ENCODE results near the gene MAML1.

DNA sequence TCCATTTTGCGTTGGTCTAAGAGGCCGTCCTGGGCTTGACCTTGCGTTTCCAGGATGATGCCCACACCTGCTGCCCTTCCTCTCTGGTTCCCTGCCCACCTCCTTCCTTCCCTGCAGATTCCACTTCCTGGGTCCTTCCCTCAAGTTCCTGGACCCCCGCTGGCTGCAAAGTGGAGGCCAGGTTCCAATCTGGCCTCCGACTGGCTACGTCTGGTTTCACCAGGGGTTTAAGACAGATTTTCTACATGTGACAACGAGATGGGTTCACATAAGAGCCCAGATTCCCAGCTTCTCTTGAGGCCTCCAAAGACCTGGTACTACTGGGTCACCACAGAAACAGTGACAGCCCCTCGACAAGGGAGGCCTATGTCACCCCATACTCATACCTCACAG, 71.9 kb downstream of the MAML1 start:
- TF ChIP-seq, protein P1, sequence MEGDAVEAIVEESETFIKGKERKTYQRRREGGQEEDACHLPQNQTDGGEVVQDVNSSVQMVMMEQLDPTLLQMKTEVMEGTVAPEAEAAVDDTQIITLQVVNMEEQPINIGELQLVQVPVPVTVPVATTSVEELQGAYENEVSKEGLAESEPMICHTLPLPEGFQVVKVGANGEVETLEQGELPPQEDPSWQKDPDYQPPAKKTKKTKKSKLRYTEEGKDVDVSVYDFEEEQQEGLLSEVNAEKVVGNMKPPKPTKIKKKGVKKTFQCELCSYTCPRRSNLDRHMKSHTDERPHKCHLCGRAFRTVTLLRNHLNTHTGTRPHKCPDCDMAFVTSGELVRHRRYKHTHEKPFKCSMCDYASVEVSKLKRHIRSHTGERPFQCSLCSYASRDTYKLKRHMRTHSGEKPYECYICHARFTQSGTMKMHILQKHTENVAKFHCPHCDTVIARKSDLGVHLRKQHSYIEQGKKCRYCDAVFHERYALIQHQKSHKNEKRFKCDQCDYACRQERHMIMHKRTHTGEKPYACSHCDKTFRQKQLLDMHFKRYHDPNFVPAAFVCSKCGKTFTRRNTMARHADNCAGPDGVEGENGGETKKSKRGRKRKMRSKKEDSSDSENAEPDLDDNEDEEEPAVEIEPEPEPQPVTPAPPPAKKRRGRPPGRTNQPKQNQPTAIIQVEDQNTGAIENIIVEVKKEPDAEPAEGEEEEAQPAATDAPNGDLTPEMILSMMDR (IDR thresholded peaks at IDR 0.05): no peak
- no peak for TF ChIP-seq POLR2A (IDR thresholded peaks at IDR 0.05)
